SK-N-SH (cell line): ENCODE measurements around the gene EMC7. TPM values are rescaled to one million over a fixed set of nuclear protein-coding genes. Genes with fewer than 3 reads are reported as not detected.

Source experiments
- CTCF ChIA-PET: fragments of 300-600, 350-600 bp; formaldehyde crosslinking; extraction: SDS; loops from one replicate; lab custom pipeline; 2021; lab: Yijun Ruan, JAX
- POLR2A ChIA-PET: fragments of 350-600 bp; sonication (Branson Sonifier 250); formaldehyde crosslinking; extraction: SDS; loops from one replicate; lab custom pipeline; 2020; ENCODE audit warnings: antibody characterized with exemption, inconsistent platforms; lab: Yijun Ruan, JAX
- DNase-seq: peaks from one replicate; pipeline ENCODE4 v3.0.0; 2012
- H2AFZ ChIP-seq: fragments of 200-600 bp; sonication (generic); 2 replicates; pipeline ENCODE4 v1.8.1; 2016; ENCODE audit warnings: antibody characterized with exemption, mild to moderate bottlenecking, low read depth
- H3F3A ChIP-seq: fragments of 200-600 bp; sonication (generic); replicated peaks from 2 replicates; pipeline ENCODE3; 2016; ENCODE audit warnings: antibody characterized with exemption, mild to moderate bottlenecking; ENCODE audit not compliant: insufficient read depth
- H3K27ac ChIP-seq, 2 experiments: fragments of 200-500 bp in 1 of 2; fragments of 200-600 bp in 1 of 2; sonication (Bioruptor generic) in 1 of 2; sonication (generic), shearing (Covaris generic) in 1 of 2; 2 replicates each; pipeline versions ENCODE4 v1.5.1 to v1.6.1; 2014 to 2016; ENCODE audit warnings: low read depth in 2 of 2, inconsistent platforms in 1 of 2, low read length in 1 of 2, mild to moderate bottlenecking in 1 of 2, mixed read lengths in 1 of 2
- H3K27me3 ChIP-seq: fragments of 200-600 bp; sonication (generic), shearing (Covaris generic); 2 replicates; pipeline ENCODE4 v1.6.1; 2016; ENCODE audit warnings: mixed run types; ENCODE audit not compliant: insufficient read depth
- H3K36me3 ChIP-seq, 2 experiments: fragments of 200-500 bp in 1 of 2; fragments of 200-600 bp in 1 of 2; sonication (Bioruptor generic) in 1 of 2; sonication (generic) in 1 of 2; replicated peaks in 1 of 2; 2 replicates each; pipeline versions ENCODE3 to v1.5.1; 2014 to 2016; ENCODE audit warnings: low read length in 1 of 2, mild to moderate bottlenecking in 1 of 2; ENCODE audit not compliant: insufficient read depth in 2 of 2, control insufficient read depth in 1 of 2
- H3K4me1 ChIP-seq, 2 experiments: fragments of 200-500 bp in 1 of 2; fragments of 200-600 bp in 1 of 2; sonication (Bioruptor generic) in 1 of 2; sonication (generic), shearing (Covaris generic) in 1 of 2; 2 replicates each; pipeline versions ENCODE4 v1.5.1 to v1.6.1; 2014 to 2016; ENCODE audit warnings: low read depth in 1 of 2, low read length in 1 of 2, mixed run types in 1 of 2; ENCODE audit not compliant: insufficient read depth in 2 of 2, control insufficient read depth in 1 of 2
- H3K4me2 ChIP-seq: fragments of 200-600 bp; sonication (generic), shearing (Covaris generic); 2 replicates; pipeline ENCODE4 v1.6.1; 2017; ENCODE audit warnings: mixed run types
- H3K4me3 ChIP-seq, 2 experiments: fragments of 200-500 bp in 1 of 2; fragments of 200-600 bp in 1 of 2; sonication (Bioruptor generic) in 1 of 2; sonication (generic), shearing (Covaris generic) in 1 of 2; 2 replicates each; pipeline versions ENCODE4 v1.5.1 to v1.8.1; 2014 to 2016; ENCODE audit warnings: low read depth in 2 of 2, inconsistent platforms in 1 of 2, low read length in 1 of 2, mild to moderate bottlenecking in 1 of 2, mixed read lengths in 1 of 2, moderate library complexity in 1 of 2
- H3K79me2 ChIP-seq: fragments of 200-600 bp; sonication (generic); 2 replicates; pipeline ENCODE4 v1.8.1; 2017; ENCODE audit warnings: mild to moderate bottlenecking; ENCODE audit not compliant: insufficient read depth
- H3K9ac ChIP-seq: fragments of 200-600 bp; sonication (generic); 2 replicates; pipeline ENCODE4 v1.6.1; 2017; ENCODE audit warnings: mixed run types
- H3K9me2 ChIP-seq: fragments of 200-600 bp; sonication (generic); 2 replicates; pipeline ENCODE4 v1.6.1; 2017; ENCODE audit warnings: mixed run types
- H3K9me3 ChIP-seq: fragments of 200-600 bp; sonication (generic); 2 replicates; pipeline ENCODE4 v1.6.1; 2017; ENCODE audit warnings: mixed run types, mild to moderate bottlenecking, moderate library complexity
- H4K20me1 ChIP-seq: fragments of 200-600 bp; sonication (generic); 2 replicates; pipeline ENCODE4 v1.6.1; 2017; ENCODE audit warnings: mild to moderate bottlenecking, mixed run types; ENCODE audit not compliant: insufficient read depth
- CHD2 ChIP-seq: fragments of 150-350 bp; IDR thresholded peaks from 2 replicates; pipeline ENCODE4 v1.6.1; 2018; ENCODE audit warnings: low read length; ENCODE audit not compliant: partially characterized antibody
- FOSL2 ChIP-seq: IDR thresholded peaks from 2 replicates; pipeline ENCODE4 v1.4.0; 2012; ENCODE audit warnings: low read depth, mild to moderate bottlenecking, moderate library complexity, borderline replicate concordance
- FOXM1 ChIP-seq: IDR thresholded peaks from 2 replicates; pipeline ENCODE4 v1.4.0; 2012; ENCODE audit warnings: low read depth, mild to moderate bottlenecking
- GABPA ChIP-seq: IDR thresholded peaks from 2 replicates; pipeline ENCODE4 v1.4.0; 2012; ENCODE audit warnings: low read depth, mild to moderate bottlenecking
- JUND ChIP-seq: IDR thresholded peaks from 2 replicates; pipeline ENCODE4 v1.4.0; 2012
- MEF2A ChIP-seq: IDR thresholded peaks from 2 replicates; pipeline ENCODE4 v1.4.0; 2012; ENCODE audit warnings: low read depth, borderline replicate concordance
- POLR2AphosphoS5 ChIP-seq: IDR thresholded peaks from 2 replicates; pipeline ENCODE4 v1.6.1; 2012; ENCODE audit warnings: low read depth, low read length
- RAD21 ChIP-seq: IDR thresholded peaks from 2 replicates; pipeline ENCODE4 v1.6.1; 2012; ENCODE audit warnings: mild to moderate bottlenecking, low read length
- RCOR1 ChIP-seq: fragments of 150-350 bp; IDR thresholded peaks from 2 replicates; pipeline ENCODE4 v1.6.1; 2017; ENCODE audit warnings: antibody characterized with exemption, low read length
- REST ChIP-seq: IDR thresholded peaks from 2 replicates; pipeline ENCODE4 v1.6.1; 2012; ENCODE audit warnings: mild to moderate bottlenecking, low read depth, low read length, moderate library complexity
- RFX5 ChIP-seq: IDR thresholded peaks from 2 replicates; pipeline ENCODE4 v1.6.1; 2012; ENCODE audit warnings: mild to moderate bottlenecking, improper control_type of control experiment, low read length
- SIN3A ChIP-seq: IDR thresholded peaks from 2 replicates; pipeline ENCODE4 v1.6.1; 2012; ENCODE audit warnings: low read depth, mild to moderate bottlenecking, low read length, moderate library complexity, borderline replicate concordance
- TAF1 ChIP-seq: IDR thresholded peaks from 2 replicates; pipeline ENCODE4 v1.6.1; 2012; ENCODE audit warnings: low read depth, mild to moderate bottlenecking, low read length, moderate library complexity, borderline replicate concordance
- USF1 ChIP-seq: IDR thresholded peaks from 2 replicates; pipeline ENCODE4 v1.4.0; 2012; ENCODE audit warnings: low read depth, borderline replicate concordance
- WGBS: methylation state at CpG from one replicate; pipeline ENCODE4 v1.1.6; 2017; ENCODE audit warnings: low lambda C conversion rate; 5-methylcytosine and 5-hydroxymethylcytosine counted together
- polyA plus RNA-seq, 3 experiments: library from polyadenylated mRNA; depleted of rRNA; stranded (reverse); fragments of >200 nt; gene quantifications; 2 replicates each; pipeline ENCODE4 v1.2.3, GENCODE V29; 2012
- TF ChIP-seq, protein P1 (sequence below): IDR thresholded peaks from 2 replicates; pipeline ENCODE4 v1.4.0; 2012; ENCODE audit warnings: low read depth, borderline replicate concordance

Gene EMC7
- polyA plus RNA-seq, 1 of the 3 experiments (the other 2 are of a cell fraction): 92.3 TPM

GRCh38 chr15:34065941-34066340 lies 35.7 kb downstream of the EMC7 start:
- Histone ChIP-seq H3K27ac (no peak overlapping the region), H3F3A (no peaks in the 10 kb centered on the region), H2AFZ (no peak overlapping the region), H3K4me3 (no peak overlapping the region), H3K4me2 (no peak overlapping the region), H3K27me3 (no peaks in the 10 kb centered on the region), H3K79me2 (no peaks in the 10 kb centered on the region), H3K4me1 (no peaks in the 10 kb centered on the region), H3K9me2 (no peaks in the 10 kb centered on the region)
- ChIA-PET POLR2A (no interaction called here), CTCF (interaction anchor here (0.6 to 1.3 kb wide), 3 partner anchors 144 to 518 kb away, joined by 3 to 4 read pairs (median 3); partner anchors contain the start of genes GOLGA8B and KATNBL1)
- WGBS: 83% methylated on average over 8 of the region's 8 CpGs
- no peak for DNase-seq
- TF ChIP-seq RAD21 (no peak), RFX5 (no peak), FOXM1 (no peak), SIN3A (no peak), POLR2AphosphoS5 (no peak), MEF2A (no peak), GABPA (no peak), REST (no peak), TAF1 (no peak), FOSL2 (no peak), CHD2 (no peak), RCOR1 (no peak), JUND (no peak), USF1 (no peak)
- TF ChIP-seq, protein P1, sequence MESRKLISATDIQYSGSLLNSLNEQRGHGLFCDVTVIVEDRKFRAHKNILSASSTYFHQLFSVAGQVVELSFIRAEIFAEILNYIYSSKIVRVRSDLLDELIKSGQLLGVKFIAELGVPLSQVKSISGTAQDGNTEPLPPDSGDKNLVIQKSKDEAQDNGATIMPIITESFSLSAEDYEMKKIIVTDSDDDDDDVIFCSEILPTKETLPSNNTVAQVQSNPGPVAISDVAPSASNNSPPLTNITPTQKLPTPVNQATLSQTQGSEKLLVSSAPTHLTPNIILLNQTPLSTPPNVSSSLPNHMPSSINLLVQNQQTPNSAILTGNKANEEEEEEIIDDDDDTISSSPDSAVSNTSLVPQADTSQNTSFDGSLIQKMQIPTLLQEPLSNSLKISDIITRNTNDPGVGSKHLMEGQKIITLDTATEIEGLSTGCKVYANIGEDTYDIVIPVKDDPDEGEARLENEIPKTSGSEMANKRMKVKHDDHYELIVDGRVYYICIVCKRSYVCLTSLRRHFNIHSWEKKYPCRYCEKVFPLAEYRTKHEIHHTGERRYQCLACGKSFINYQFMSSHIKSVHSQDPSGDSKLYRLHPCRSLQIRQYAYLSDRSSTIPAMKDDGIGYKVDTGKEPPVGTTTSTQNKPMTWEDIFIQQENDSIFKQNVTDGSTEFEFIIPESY: no peak
- TF ChIP-seq, all 33 proteins: peak for 0
- Histone ChIP-seq H3K9me3 (no peaks in the 10 kb centered on the region), H3K36me3 (no peaks in the 10 kb centered on the region), H3K9ac (no peak overlapping the region), H4K20me1 (no peaks in the 10 kb centered on the region)
